Measurements from ENCODE around the gene FBLN2. TPM values are rescaled to one million over a fixed set of nuclear protein-coding genes. Genes with fewer than 3 reads are reported as not detected.

The FBLN2 gene
- polyA plus RNA-seq, 1 experiment = 15.5 TPM

DNA sequence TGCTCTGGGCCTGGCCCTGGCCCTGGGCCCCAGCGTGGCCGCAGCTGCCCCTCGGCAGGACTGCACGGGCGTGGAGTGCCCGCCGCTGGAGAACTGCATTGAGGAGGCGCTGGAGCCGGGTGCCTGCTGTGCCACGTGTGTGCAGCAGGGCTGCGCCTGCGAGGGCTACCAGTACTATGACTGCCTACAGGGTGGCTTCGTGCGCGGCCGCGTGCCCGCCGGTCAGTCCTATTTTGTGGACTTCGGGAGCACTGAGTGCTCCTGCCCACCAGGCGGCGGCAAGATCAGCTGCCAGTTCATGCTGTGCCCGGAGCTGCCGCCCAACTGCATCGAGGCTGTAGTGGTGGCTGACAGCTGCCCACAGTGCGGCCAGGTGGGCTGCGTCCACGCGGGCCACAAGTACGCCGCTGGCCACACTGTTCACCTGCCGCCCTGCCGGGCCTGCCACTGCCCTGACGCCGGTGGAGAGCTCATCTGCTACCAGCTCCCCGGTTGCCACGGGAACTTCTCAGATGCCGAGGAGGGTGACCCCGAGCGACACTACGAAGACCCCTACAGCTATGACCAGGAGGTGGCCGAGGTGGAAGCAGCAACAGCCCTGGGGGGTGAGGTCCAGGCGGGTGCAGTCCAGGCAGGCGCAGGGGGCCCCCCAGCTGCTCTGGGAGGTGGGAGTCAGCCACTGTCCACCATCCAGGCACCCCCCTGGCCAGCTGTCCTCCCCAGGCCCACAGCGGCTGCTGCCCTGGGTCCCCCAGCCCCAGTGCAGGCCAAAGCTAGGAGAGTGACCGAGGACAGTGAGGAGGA, 21.7 kb downstream of the FBLN2 start:
- no peak for DNase-seq (ENCODE audit: low read depth, low spot score)
- Histone ChIP-seq H3K27me3 (ENCODE audit: control insufficient read depth, insufficient read depth, low read length) (peaks cover 4% of the 10 kb centered on the region), H3K27ac (ENCODE audit: low read depth, low read length) (no peak overlapping the region), H3K9me3 (ENCODE audit: control insufficient read depth, insufficient read depth, low read length) (no peaks in the 10 kb centered on the region; the same call in 1 of the 2 replicates), H3K4me3 (ENCODE audit: low read depth, low read length) (no peak overlapping the region)
- CTCF ChIA-PET = no interaction called here
- POLR2A ChIA-PET = no interaction called here
- TF ChIP-seq, protein P1, sequence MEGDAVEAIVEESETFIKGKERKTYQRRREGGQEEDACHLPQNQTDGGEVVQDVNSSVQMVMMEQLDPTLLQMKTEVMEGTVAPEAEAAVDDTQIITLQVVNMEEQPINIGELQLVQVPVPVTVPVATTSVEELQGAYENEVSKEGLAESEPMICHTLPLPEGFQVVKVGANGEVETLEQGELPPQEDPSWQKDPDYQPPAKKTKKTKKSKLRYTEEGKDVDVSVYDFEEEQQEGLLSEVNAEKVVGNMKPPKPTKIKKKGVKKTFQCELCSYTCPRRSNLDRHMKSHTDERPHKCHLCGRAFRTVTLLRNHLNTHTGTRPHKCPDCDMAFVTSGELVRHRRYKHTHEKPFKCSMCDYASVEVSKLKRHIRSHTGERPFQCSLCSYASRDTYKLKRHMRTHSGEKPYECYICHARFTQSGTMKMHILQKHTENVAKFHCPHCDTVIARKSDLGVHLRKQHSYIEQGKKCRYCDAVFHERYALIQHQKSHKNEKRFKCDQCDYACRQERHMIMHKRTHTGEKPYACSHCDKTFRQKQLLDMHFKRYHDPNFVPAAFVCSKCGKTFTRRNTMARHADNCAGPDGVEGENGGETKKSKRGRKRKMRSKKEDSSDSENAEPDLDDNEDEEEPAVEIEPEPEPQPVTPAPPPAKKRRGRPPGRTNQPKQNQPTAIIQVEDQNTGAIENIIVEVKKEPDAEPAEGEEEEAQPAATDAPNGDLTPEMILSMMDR (IDR thresholded peaks at IDR 0.05; ENCODE audit: low read depth, low read length) = no peak

DNA sequence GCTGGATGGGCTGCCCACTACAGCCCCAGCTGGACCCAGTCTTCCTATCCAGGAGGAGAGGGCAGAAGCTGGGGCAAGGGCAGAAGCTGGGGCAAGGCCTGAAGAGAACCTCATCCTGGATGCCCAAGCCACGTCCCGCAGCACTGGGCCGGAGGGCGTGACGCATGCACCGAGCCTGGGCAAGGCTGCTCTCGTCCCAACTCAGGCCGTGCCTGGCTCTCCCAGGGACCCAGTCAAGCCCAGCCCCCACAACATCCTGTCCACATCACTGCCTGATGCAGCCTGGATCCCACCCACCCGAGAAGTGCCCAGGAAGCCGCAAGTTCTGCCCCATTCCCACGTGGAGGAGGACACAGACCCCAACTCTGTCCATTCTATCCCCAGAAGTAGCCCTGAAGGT, 22.3 kb downstream of the FBLN2 start:
- Histone ChIP-seq H3K4me3 (ENCODE audit: low read depth, low read length) (no peak overlapping the region), H3K27ac (ENCODE audit: low read depth, low read length) (no peak overlapping the region), H3K9me3 (ENCODE audit: control insufficient read depth, insufficient read depth, low read length) (no peaks in the 10 kb centered on the region; the same call in 1 of the 2 replicates), H3K27me3 (ENCODE audit: control insufficient read depth, insufficient read depth, low read length) (peaks cover 4% of the 10 kb centered on the region)
- TF ChIP-seq, protein P1 (IDR thresholded peaks at IDR 0.05; ENCODE audit: low read depth, low read length) = no peak
- DNase-seq (ENCODE audit: low read depth, low spot score) = no peak
- ChIA-PET CTCF (interaction anchor here (1.6 kb wide), 1 partner anchor 76 kb away, joined by 4 read pairs; no protein-coding TSS in a partner anchor), POLR2A (no interaction called here)

DNA sequence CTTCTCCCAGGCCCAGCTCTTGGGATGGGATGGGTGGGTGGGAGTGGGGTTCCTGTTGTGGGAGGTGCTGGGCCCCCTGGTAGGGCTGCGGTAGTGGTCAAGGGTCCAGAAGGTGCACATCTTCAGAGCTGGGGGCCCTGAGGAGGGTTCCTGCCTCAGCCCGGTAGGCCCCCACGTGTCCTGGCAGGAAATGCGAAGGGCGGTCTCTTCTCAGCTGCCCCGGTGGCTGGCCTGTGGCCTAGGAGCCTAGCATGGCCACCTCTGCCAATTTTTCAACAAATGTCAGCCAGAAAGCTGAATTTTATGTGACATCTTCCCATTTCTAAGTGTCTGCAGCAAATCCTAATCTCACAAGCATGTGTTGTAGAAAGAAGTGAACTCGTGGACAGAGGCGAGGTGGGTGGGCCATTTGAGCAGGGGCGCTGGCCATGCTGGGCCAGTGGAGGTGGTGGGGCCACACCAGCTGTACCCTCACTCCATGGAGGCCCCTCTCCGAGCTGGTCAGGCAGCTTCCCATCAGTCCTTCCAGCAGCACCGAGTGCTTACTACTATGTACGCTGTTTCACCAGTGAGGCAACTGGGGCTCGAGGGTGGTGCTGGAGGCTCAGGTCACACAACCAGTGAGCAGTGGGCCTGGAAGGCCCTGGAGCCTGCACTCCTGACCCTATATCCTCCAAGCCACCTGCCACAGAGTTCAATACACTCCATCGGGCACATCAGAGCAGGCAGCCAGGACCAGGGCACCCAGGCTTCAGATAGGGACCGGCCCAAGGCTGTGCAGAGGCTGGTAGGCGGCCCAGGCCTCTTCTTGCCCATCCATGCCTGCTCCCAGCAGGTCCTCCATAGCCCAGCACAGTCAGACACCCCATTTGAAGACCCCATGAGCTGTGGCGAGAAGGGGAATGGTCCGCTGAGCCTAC, 23.2 kb downstream of the FBLN2 start:
- ChIA-PET POLR2A (interaction anchor here (0.6 kb wide), 1 partner anchor 14 kb away, joined by 6 read pairs; no protein-coding TSS in a partner anchor), CTCF (interaction anchor here (0.8 to 1.6 kb wide), 2 partner anchors 76 kb away, joined by 3 to 4 read pairs; no protein-coding TSS in a partner anchor)
- DNase-seq (ENCODE audit: low read depth, low spot score) = no peak
- TF ChIP-seq, protein P1 (IDR thresholded peaks at IDR 0.05; ENCODE audit: low read depth, low read length) = no peak
- no peak overlapping the region for H3K4me3 ChIP-seq (ENCODE audit: low read depth, low read length)
- no peaks in the 10 kb centered on the region; the same call in 1 of the 2 replicates for H3K9me3 ChIP-seq (ENCODE audit: control insufficient read depth, insufficient read depth, low read length)
- H3K27ac ChIP-seq (ENCODE audit: low read depth, low read length) = no peak overlapping the region
- peaks cover 4% of the 10 kb centered on the region for H3K27me3 ChIP-seq (ENCODE audit: control insufficient read depth, insufficient read depth, low read length)

DNA sequence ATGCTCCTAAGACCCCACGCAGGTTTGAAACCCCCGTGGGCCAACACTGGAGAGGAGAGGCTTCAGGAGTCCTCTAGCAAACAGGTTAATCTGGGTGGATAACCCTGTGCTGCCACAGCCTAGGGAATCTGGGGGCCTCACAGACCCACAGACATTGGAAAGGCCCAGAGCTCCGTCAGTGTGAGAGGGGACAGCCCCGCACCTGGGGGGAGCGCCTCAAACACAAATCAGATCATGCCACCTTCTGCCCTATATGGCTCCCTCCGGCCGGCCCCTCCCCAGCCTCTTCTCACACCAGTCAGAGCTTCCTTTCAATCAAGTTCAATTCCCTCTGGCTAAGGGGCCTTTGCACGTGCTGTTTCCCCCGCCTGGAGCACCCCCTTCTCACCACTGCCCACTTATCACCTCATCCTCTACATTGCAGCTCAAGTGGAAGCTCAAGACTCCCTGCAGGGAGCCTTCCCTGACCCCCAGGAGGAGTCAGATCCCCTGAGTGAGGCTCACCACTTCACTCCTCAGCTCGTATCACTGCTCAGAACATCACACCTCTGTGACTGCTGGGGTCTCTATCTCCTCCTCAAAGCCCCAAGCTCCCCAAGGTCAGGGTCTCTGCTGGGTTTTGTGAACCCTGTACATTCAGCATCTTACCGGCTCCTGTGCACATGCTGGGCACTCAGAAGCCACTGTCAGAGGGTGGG, 24.1 kb downstream of the FBLN2 start:
- Histone ChIP-seq H3K27me3 (ENCODE audit: control insufficient read depth, insufficient read depth, low read length) (peaks cover 4% of the 10 kb centered on the region), H3K9me3 (ENCODE audit: control insufficient read depth, insufficient read depth, low read length) (no peaks in the 10 kb centered on the region; the same call in 1 of the 2 replicates), H3K4me3 (ENCODE audit: low read depth, low read length) (no peak overlapping the region), H3K27ac (ENCODE audit: low read depth, low read length) (no peak overlapping the region)
- POLR2A ChIA-PET = interaction anchor here (0.6 kb wide), 1 partner anchor 13 kb away, joined by 6 read pairs; no protein-coding TSS in a partner anchor
- TF ChIP-seq, protein P1 (IDR thresholded peaks at IDR 0.05; ENCODE audit: low read depth, low read length) = no peak
- CTCF ChIA-PET = interaction anchor here (0.6 to 1.6 kb wide), 4 partner anchors 11 to 77 kb away, joined by 3 to 5 read pairs (median 4); no protein-coding TSS in a partner anchor
- no peak for DNase-seq (ENCODE audit: low read depth, low spot score)

Data from AG04450 (cell line).